ENCODE data around the gene TIMD4. TPM values are rescaled to one million over a fixed set of nuclear protein-coding genes. Genes with fewer than 3 reads are reported as not detected.

The TIMD4 gene
- total and polyA plus RNA-seq, 4 donors = 0.10 to 1.5 (median 0.16) TPM; not detected in 1

- H3K4me3 ChIP-seq = no peak overlapping the region
- TF ChIP-seq, protein P1, sequence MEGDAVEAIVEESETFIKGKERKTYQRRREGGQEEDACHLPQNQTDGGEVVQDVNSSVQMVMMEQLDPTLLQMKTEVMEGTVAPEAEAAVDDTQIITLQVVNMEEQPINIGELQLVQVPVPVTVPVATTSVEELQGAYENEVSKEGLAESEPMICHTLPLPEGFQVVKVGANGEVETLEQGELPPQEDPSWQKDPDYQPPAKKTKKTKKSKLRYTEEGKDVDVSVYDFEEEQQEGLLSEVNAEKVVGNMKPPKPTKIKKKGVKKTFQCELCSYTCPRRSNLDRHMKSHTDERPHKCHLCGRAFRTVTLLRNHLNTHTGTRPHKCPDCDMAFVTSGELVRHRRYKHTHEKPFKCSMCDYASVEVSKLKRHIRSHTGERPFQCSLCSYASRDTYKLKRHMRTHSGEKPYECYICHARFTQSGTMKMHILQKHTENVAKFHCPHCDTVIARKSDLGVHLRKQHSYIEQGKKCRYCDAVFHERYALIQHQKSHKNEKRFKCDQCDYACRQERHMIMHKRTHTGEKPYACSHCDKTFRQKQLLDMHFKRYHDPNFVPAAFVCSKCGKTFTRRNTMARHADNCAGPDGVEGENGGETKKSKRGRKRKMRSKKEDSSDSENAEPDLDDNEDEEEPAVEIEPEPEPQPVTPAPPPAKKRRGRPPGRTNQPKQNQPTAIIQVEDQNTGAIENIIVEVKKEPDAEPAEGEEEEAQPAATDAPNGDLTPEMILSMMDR (IDR thresholded peaks at IDR 0.05; ENCODE audit: control extremely low read depth, extremely low read depth) = no peak
- 77 to 85% methylated on average over 3 of the region's 3 CpGs for WGBS, 2 donors
- no peak overlapping the region for H3K9ac ChIP-seq (ENCODE audit: insufficient read depth in 1 of 2, low read length in 2 of 2)
- ATAC-seq (ENCODE audit: insufficient read depth, low FRiP score) (no peak), DNase-seq (no peak)
- no peak overlapping the region for H3K27ac ChIP-seq (ENCODE audit: low read depth in 1 of 2, low read length in 1 of 2)
- no peaks in the 10 kb centered on the region for H3K9me3 ChIP-seq (ENCODE audit: control insufficient read depth in 4 of 4, insufficient read depth in 3 of 4, low read length in 3 of 4)
- no peaks in the 10 kb centered on the region for H3K36me3 ChIP-seq (ENCODE audit: control insufficient read depth in 4 of 4, insufficient read depth in 4 of 4, low read length in 4 of 4)
- H3K27me3 ChIP-seq (ENCODE audit: control insufficient read depth in 3 of 3, insufficient read depth in 3 of 3, low read length in 2 of 3) = no peaks in the 10 kb centered on the region
- H3K4me1 ChIP-seq (ENCODE audit: control insufficient read depth in 5 of 5, insufficient read depth in 5 of 5, low read length in 5 of 5) = no peaks in the 10 kb centered on the region
These were observed 56.2 kb downstream of the TIMD4 start for GRCh38 chr5:156906807-156907206.

- 77 to 88% methylated on average over 7 of the region's 7 CpGs for WGBS, 2 donors
- H3K4me3 ChIP-seq = no peak overlapping the region
- DNase-seq (no peak), ATAC-seq (ENCODE audit: insufficient read depth, low FRiP score) (no peak)
- no peak overlapping the region for H3K9ac ChIP-seq (ENCODE audit: insufficient read depth in 1 of 2, low read length in 2 of 2)
- H3K9me3 ChIP-seq (ENCODE audit: control insufficient read depth in 4 of 4, insufficient read depth in 3 of 4, low read length in 3 of 4) = no peaks in the 10 kb centered on the region
- TF ChIP-seq, protein P1 (IDR thresholded peaks at IDR 0.05; ENCODE audit: control extremely low read depth, extremely low read depth) = no peak
- no peaks in the 10 kb centered on the region for H3K36me3 ChIP-seq (ENCODE audit: control insufficient read depth in 4 of 4, insufficient read depth in 4 of 4, low read length in 4 of 4)
- no peaks in the 10 kb centered on the region for H3K4me1 ChIP-seq (ENCODE audit: control insufficient read depth in 5 of 5, insufficient read depth in 5 of 5, low read length in 5 of 5)
- H3K27ac ChIP-seq (ENCODE audit: low read depth in 1 of 2, low read length in 1 of 2) = no peak overlapping the region
- H3K27me3 ChIP-seq (ENCODE audit: control insufficient read depth in 3 of 3, insufficient read depth in 3 of 3, low read length in 2 of 3) = no peaks in the 10 kb centered on the region
These were observed 66.5 kb downstream of the TIMD4 start for GRCh38 chr5:156896546-156896945.

DNA sequence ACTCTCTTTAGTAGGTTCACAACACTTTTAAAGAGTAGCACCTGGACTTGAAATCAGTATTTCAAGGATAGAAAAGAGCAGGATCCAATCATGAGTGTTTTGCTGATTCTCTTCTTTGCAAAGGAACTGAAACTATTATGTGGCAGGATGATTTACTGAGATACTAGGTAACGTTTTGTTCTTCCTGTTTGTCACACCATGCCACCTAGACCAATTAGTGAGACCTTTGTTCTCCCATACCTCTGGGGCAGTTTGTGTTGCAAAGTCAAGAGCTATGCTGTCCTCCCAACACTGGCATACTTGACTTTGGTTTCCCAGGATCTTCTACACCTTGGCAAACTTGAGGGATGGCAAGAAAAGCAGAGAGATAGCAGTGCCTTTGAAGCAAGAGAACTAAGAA, 69.5 kb downstream of the TIMD4 start:
- Histone ChIP-seq H3K27ac (ENCODE audit: low read depth in 1 of 2, low read length in 1 of 2) (no peak overlapping the region), H3K27me3 (ENCODE audit: control insufficient read depth in 3 of 3, insufficient read depth in 3 of 3, low read length in 2 of 3) (no peaks in the 10 kb centered on the region), H3K9ac (ENCODE audit: insufficient read depth in 1 of 2, low read length in 2 of 2) (no peak overlapping the region), H3K4me1 (ENCODE audit: control insufficient read depth in 5 of 5, insufficient read depth in 5 of 5, low read length in 5 of 5) (no peaks in the 10 kb centered on the region), H3K4me3 (no peak overlapping the region), H3K9me3 (ENCODE audit: control insufficient read depth in 4 of 4, insufficient read depth in 3 of 4, low read length in 3 of 4) (no peaks in the 10 kb centered on the region), H3K36me3 (ENCODE audit: control insufficient read depth in 4 of 4, insufficient read depth in 4 of 4, low read length in 4 of 4) (no peaks in the 10 kb centered on the region)
- WGBS, 2 donors = 19 to 41% methylated on average over 1 of the region's 1 CpG
- TF ChIP-seq, protein P1 (IDR thresholded peaks at IDR 0.05; ENCODE audit: control extremely low read depth, extremely low read depth) = no peak
- no peak for DNase-seq
- ATAC-seq (ENCODE audit: insufficient read depth, low FRiP score) = no peak

GRCh38 chr5:156892864-156893263, 70.2 kb downstream of the TIMD4 start:
- Histone ChIP-seq H3K27ac (ENCODE audit: low read depth in 1 of 2, low read length in 1 of 2) (no peak overlapping the region), H3K9ac (ENCODE audit: insufficient read depth in 1 of 2, low read length in 2 of 2) (no peak overlapping the region), H3K9me3 (ENCODE audit: control insufficient read depth in 4 of 4, insufficient read depth in 3 of 4, low read length in 3 of 4) (no peaks in the 10 kb centered on the region), H3K4me3 (no peak overlapping the region), H3K4me1 (ENCODE audit: control insufficient read depth in 5 of 5, insufficient read depth in 5 of 5, low read length in 5 of 5) (no peaks in the 10 kb centered on the region), H3K36me3 (ENCODE audit: control insufficient read depth in 4 of 4, insufficient read depth in 4 of 4, low read length in 4 of 4) (no peaks in the 10 kb centered on the region), H3K27me3 (ENCODE audit: control insufficient read depth in 3 of 3, insufficient read depth in 3 of 3, low read length in 2 of 3) (no peaks in the 10 kb centered on the region)
- 85 to 86% methylated on average over 2 to 4 of the region's 4 CpGs for WGBS, 2 donors
- TF ChIP-seq, protein P1 (IDR thresholded peaks at IDR 0.05; ENCODE audit: control extremely low read depth, extremely low read depth) = no peak
- no peak for ATAC-seq (ENCODE audit: insufficient read depth, low FRiP score)
- no peak for DNase-seq

Data from lung (tissue), 12 donors.